ENCODE data around the gene SORCS2. TPM values are rescaled to one million over a fixed set of nuclear protein-coding genes. Genes with fewer than 3 reads are reported as not detected.

The SORCS2 gene
- total and polyA plus RNA-seq, 2 of the 8 experiments (the other 6 are each of a cell fraction or from before 2014, with no cell fraction given) = 0.36 to 1.8 TPM

DNA sequence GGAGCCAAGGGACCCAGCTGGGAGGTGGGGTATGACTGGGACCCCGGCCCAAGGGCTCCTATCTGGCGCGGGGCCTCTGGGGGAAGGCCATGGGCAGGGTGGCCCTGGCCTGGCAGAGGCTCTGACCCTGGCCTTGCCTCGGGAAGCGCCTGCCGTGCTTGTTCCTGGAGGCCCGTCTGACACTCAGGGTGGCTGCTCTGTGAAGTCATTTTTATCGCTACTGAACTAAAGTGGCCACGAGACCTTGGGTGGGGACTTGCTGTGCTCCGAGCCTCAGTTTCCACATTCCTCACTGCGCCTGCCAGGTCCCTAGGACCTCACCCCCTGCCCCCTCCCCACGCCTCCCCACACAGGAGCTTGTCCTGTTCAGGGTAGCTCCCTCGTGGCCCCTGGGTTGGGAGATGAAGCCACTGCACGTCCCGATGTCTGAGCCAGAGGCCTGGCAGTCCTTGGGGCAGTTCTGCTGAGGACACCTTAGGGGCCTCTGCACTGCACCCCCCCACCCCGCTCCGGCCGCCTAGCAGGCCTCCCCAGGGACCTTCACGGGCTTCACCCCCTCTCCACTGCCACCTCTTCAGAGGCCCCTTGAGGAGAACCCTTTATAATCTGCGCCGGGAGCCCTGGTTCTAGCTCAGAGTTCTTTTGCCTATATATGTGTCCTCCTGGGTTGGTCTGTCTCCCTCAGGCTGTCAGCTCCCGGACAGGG lies 639 bp upstream of the SORCS2 start (continued):
- TF ChIP-seq, protein P1, sequence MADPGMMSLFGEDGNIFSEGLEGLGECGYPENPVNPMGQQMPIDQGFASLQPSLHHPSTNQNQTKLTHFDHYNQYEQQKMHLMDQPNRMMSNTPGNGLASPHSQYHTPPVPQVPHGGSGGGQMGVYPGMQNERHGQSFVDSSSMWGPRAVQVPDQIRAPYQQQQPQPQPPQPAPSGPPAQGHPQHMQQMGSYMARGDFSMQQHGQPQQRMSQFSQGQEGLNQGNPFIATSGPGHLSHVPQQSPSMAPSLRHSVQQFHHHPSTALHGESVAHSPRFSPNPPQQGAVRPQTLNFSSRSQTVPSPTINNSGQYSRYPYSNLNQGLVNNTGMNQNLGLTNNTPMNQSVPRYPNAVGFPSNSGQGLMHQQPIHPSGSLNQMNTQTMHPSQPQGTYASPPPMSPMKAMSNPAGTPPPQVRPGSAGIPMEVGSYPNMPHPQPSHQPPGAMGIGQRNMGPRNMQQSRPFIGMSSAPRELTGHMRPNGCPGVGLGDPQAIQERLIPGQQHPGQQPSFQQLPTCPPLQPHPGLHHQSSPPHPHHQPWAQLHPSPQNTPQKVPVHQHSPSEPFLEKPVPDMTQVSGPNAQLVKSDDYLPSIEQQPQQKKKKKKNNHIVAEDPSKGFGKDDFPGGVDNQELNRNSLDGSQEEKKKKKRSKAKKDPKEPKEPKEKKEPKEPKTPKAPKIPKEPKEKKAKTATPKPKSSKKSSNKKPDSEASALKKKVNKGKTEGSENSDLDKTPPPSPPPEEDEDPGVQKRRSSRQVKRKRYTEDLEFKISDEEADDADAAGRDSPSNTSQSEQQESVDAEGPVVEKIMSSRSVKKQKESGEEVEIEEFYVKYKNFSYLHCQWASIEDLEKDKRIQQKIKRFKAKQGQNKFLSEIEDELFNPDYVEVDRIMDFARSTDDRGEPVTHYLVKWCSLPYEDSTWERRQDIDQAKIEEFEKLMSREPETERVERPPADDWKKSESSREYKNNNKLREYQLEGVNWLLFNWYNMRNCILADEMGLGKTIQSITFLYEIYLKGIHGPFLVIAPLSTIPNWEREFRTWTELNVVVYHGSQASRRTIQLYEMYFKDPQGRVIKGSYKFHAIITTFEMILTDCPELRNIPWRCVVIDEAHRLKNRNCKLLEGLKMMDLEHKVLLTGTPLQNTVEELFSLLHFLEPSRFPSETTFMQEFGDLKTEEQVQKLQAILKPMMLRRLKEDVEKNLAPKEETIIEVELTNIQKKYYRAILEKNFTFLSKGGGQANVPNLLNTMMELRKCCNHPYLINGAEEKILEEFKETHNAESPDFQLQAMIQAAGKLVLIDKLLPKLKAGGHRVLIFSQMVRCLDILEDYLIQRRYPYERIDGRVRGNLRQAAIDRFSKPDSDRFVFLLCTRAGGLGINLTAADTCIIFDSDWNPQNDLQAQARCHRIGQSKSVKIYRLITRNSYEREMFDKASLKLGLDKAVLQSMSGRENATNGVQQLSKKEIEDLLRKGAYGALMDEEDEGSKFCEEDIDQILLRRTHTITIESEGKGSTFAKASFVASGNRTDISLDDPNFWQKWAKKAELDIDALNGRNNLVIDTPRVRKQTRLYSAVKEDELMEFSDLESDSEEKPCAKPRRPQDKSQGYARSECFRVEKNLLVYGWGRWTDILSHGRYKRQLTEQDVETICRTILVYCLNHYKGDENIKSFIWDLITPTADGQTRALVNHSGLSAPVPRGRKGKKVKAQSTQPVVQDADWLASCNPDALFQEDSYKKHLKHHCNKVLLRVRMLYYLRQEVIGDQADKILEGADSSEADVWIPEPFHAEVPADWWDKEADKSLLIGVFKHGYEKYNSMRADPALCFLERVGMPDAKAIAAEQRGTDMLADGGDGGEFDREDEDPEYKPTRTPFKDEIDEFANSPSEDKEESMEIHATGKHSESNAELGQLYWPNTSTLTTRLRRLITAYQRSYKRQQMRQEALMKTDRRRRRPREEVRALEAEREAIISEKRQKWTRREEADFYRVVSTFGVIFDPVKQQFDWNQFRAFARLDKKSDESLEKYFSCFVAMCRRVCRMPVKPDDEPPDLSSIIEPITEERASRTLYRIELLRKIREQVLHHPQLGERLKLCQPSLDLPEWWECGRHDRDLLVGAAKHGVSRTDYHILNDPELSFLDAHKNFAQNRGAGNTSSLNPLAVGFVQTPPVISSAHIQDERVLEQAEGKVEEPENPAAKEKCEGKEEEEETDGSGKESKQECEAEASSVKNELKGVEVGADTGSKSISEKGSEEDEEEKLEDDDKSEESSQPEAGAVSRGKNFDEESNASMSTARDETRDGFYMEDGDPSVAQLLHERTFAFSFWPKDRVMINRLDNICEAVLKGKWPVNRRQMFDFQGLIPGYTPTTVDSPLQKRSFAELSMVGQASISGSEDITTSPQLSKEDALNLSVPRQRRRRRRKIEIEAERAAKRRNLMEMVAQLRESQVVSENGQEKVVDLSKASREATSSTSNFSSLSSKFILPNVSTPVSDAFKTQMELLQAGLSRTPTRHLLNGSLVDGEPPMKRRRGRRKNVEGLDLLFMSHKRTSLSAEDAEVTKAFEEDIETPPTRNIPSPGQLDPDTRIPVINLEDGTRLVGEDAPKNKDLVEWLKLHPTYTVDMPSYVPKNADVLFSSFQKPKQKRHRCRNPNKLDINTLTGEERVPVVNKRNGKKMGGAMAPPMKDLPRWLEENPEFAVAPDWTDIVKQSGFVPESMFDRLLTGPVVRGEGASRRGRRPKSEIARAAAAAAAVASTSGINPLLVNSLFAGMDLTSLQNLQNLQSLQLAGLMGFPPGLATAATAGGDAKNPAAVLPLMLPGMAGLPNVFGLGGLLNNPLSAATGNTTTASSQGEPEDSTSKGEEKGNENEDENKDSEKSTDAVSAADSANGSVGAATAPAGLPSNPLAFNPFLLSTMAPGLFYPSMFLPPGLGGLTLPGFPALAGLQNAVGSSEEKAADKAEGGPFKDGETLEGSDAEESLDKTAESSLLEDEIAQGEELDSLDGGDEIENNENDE (IDR thresholded peaks at IDR 0.05; ENCODE audit: insufficient replicate concordance, low read length) = no peak
- no peak for TF ChIP-seq RAD21 (IDR thresholded peaks at IDR 0.05 in 1 of 2, conservative IDR thresholded peaks at IDR 0.05 in 1 of 2; ENCODE audit: low read depth in 2 of 2, low read length in 2 of 2)
- TF ChIP-seq, protein P2, sequence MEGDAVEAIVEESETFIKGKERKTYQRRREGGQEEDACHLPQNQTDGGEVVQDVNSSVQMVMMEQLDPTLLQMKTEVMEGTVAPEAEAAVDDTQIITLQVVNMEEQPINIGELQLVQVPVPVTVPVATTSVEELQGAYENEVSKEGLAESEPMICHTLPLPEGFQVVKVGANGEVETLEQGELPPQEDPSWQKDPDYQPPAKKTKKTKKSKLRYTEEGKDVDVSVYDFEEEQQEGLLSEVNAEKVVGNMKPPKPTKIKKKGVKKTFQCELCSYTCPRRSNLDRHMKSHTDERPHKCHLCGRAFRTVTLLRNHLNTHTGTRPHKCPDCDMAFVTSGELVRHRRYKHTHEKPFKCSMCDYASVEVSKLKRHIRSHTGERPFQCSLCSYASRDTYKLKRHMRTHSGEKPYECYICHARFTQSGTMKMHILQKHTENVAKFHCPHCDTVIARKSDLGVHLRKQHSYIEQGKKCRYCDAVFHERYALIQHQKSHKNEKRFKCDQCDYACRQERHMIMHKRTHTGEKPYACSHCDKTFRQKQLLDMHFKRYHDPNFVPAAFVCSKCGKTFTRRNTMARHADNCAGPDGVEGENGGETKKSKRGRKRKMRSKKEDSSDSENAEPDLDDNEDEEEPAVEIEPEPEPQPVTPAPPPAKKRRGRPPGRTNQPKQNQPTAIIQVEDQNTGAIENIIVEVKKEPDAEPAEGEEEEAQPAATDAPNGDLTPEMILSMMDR (IDR thresholded peaks at IDR 0.05; ENCODE audit: control extremely low read depth in 1 of 3, insufficient read depth in 1 of 3, low read depth in 1 of 3, low read length in 3 of 3) = no peak
- TF ChIP-seq CTBP2 (IDR thresholded peaks at IDR 0.05; ENCODE audit: borderline replicate concordance, insufficient read depth, insufficient read length, low read length) = no peak
- no peak for TF ChIP-seq KDM1A (IDR thresholded peaks at IDR 0.05; ENCODE audit: borderline replicate concordance, low read length)
- TF ChIP-seq KDM5A (IDR thresholded peaks at IDR 0.05; ENCODE audit: low read length) = no peak
- no peak for TF ChIP-seq PHF8 (conservative IDR thresholded peaks at IDR 0.05; ENCODE audit: low read depth, low read length)
